ENCODE measurements around the gene PDZD2. TPM values are rescaled to one million over a fixed set of nuclear protein-coding genes. Genes with fewer than 3 reads are reported as not detected.
"Not testable (repeated sequence)": the region's sequence is repeated elsewhere in the genome, so short reads cannot be mapped to it uniquely, and the experiment has no call there.

PDZD2 gene
- total RNA-seq, 1 donor from 2014 or later = 0.38 TPM

DNA sequence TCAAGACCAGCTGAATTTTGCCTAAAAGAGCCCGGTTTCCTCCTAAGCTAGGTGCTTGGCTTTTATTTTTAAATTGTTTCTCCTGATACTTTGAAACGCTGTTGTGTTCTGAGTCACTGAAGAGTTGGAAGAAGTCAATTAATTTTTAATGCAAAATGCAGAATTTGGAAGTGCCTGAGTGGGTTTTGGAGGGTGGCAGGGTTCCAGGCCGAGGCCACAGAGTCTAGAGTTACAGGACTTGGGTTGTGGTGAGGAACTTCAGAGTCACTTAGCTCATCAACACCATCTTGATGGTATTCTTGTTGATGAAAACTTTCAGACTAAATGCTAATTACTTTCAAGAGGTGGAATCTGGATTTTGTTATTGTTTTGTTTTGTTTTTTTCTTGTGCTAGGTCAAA lies 130.6 kb downstream of the PDZD2 start:
- H3K9me3 Mint-ChIP-seq = no peaks in the 10 kb centered on the region
- H3K27ac Mint-ChIP-seq = no peak overlapping the region
- no peaks in the 10 kb centered on the region for H3K36me3 Mint-ChIP-seq (ENCODE audit: low read depth)
- peaks cover 17% of the 10 kb centered on the region for H3K4me1 Mint-ChIP-seq
- H3K4me3 Mint-ChIP-seq = no peak overlapping the region
- intact Hi-C loops (cut with micrococcal nuclease) = no loop called here
- TF ChIP-seq, protein P1, sequence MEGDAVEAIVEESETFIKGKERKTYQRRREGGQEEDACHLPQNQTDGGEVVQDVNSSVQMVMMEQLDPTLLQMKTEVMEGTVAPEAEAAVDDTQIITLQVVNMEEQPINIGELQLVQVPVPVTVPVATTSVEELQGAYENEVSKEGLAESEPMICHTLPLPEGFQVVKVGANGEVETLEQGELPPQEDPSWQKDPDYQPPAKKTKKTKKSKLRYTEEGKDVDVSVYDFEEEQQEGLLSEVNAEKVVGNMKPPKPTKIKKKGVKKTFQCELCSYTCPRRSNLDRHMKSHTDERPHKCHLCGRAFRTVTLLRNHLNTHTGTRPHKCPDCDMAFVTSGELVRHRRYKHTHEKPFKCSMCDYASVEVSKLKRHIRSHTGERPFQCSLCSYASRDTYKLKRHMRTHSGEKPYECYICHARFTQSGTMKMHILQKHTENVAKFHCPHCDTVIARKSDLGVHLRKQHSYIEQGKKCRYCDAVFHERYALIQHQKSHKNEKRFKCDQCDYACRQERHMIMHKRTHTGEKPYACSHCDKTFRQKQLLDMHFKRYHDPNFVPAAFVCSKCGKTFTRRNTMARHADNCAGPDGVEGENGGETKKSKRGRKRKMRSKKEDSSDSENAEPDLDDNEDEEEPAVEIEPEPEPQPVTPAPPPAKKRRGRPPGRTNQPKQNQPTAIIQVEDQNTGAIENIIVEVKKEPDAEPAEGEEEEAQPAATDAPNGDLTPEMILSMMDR (IDR thresholded peaks at IDR 0.05) = no peak
- ChIA-PET CTCF (no interaction called here), POLR2A (no interaction called here)
- H3K27me3 Mint-ChIP-seq = peaks cover under 1% of the 10 kb centered on the region
- DNase-seq = no peak
- ATAC-seq (ENCODE audit: low read depth) = no peak

DNA sequence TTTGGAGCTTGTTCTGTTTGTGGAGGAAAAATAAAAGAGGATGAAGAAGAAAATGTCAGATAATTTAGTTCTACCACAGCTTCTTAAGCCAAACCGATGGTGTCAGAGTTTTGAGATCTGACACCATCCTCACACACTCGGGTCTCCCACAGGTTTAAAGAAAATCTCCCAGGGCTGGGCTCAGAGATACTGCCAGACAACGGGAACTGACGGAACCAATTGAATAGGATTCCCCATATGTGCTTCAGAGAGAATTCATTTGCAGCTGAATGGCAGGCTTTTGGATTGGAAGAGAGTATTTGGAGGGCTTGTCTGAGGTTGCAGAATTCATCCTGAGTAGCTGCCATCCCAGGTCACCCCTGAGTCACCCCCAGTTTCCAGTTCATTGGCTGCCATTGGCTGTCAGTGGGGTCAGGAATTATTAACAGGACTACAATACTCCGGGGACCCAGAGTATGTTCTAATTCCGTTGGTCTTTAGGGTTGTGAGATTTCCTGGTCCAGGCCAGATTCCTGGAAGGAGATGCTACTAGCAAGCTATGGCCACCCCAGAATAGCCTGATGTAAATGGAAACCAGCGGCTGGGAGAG lies 131.3 kb downstream of the PDZD2 start:
- peaks cover 17% of the 10 kb centered on the region for H3K4me1 Mint-ChIP-seq
- no peak overlapping the region for H3K4me3 Mint-ChIP-seq
- no peaks in the 10 kb centered on the region for H3K36me3 Mint-ChIP-seq (ENCODE audit: low read depth)
- CTCF ChIA-PET = no interaction called here
- no peak for DNase-seq
- intact Hi-C loops (cut with micrococcal nuclease) = no loop called here
- TF ChIP-seq, protein P1 (IDR thresholded peaks at IDR 0.05) = no peak
- ATAC-seq (ENCODE audit: low read depth) = no peak
- POLR2A ChIA-PET = no interaction called here
- H3K9me3 Mint-ChIP-seq = no peaks in the 10 kb centered on the region
- H3K27ac Mint-ChIP-seq = no peak overlapping the region
- H3K27me3 Mint-ChIP-seq = no peaks in the 10 kb centered on the region

DNA sequence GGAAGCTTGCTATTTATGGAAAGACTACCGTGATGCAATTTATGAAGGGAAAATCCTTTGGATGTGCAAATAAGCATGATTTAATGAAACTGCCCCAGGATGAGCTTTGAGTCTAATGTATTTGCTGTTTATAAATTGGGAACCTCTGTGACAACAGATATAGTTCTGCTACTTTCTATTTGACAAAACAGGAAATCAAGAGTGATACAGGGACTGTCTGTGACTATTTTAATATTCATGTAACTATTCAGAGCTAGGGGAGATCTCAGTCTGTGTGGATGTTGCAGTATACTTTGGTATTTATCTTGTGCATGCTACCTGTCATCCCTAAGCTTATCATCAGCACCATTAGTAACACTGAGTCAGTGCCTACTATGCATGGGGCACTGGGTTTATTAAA lies 132.1 kb downstream of the PDZD2 start:
- intact Hi-C loops (cut with micrococcal nuclease) = no loop called here
- Mint-ChIP-seq H3K4me1 (peaks cover 17% of the 10 kb centered on the region), H3K9me3 (no peaks in the 10 kb centered on the region), H3K27me3 (no peaks in the 10 kb centered on the region), H3K36me3 (ENCODE audit: low read depth) (no peaks in the 10 kb centered on the region), H3K27ac (no peak overlapping the region), H3K4me3 (no peak overlapping the region)
- DNase-seq (no peak), ATAC-seq (ENCODE audit: low read depth) (no peak)
- POLR2A ChIA-PET = no interaction called here
- CTCF ChIA-PET = no interaction called here
- TF ChIP-seq, protein P1 (IDR thresholded peaks at IDR 0.05) = no peak

DNA sequence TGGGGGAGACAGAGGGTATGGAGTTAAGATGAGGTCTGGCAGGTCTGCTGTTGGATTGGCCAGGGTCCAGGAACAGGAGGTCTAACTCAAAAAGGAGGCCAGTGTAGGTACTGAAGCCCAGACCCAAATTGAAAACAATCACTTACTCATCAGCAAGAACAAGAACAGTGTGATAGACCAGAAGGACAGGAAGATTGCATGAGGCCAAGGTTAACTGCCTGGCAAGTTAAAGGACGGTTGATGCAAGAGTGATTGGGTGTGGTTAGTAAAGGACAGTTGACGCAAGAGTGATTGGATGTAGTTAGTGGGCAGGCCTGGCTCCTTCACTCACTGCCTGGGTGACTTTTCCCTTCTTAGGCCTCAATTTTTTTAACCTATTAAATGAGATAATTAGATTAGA lies 132.6 kb downstream of the PDZD2 start:
- DNase-seq (no peak), ATAC-seq (ENCODE audit: low read depth) (no peak)
- H3K36me3 Mint-ChIP-seq (ENCODE audit: low read depth) = no peaks in the 10 kb centered on the region
- H3K27me3 Mint-ChIP-seq = no peaks in the 10 kb centered on the region
- TF ChIP-seq, protein P1 (IDR thresholded peaks at IDR 0.05) = no peak
- H3K4me3 Mint-ChIP-seq = no peak overlapping the region
- H3K9me3 Mint-ChIP-seq = no peaks in the 10 kb centered on the region
- CTCF ChIA-PET = no interaction called here
- POLR2A ChIA-PET = no interaction called here
- H3K4me1 Mint-ChIP-seq = peaks cover 17% of the 10 kb centered on the region
- no peak overlapping the region for H3K27ac Mint-ChIP-seq
- intact Hi-C loops (cut with micrococcal nuclease) = no loop called here

DNA sequence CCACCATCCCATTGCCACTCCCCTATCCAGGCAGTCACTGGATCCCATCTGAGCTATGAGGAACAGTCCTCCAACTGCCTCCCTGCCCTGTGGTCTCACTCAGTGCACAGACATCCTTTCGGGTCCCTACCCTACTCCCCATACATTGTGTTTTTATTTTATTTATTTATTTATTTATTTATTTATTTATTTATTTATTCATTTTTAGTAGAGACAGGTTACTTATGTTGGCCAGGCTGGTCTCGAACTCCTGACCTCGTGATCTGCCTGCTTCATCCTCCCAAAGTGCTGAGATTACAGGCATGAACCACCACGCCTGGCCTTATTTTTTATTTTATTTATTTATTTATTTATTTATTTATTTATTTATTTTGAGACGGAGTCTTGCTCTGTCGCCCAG lies 137.4 kb downstream of the PDZD2 start:
- H3K27me3 Mint-ChIP-seq; intact Hi-C loops (cut with micrococcal nuclease); H3K36me3 Mint-ChIP-seq (ENCODE audit: low read depth); DNase-seq; H3K9me3 Mint-ChIP-seq; ATAC-seq (ENCODE audit: low read depth); CTCF ChIA-PET; POLR2A ChIA-PET; H3K27ac Mint-ChIP-seq; H3K4me3 Mint-ChIP-seq: not testable (repeated sequence)
- peaks cover 14% of the 10 kb centered on the region for H3K4me1 Mint-ChIP-seq

Data from activated B cell treated with CpG ODN at 0.5 μM for 24 hours (primary cell).